Measurements from ENCODE around the gene SLC41A2.

SLC41A2 gene, protein sequence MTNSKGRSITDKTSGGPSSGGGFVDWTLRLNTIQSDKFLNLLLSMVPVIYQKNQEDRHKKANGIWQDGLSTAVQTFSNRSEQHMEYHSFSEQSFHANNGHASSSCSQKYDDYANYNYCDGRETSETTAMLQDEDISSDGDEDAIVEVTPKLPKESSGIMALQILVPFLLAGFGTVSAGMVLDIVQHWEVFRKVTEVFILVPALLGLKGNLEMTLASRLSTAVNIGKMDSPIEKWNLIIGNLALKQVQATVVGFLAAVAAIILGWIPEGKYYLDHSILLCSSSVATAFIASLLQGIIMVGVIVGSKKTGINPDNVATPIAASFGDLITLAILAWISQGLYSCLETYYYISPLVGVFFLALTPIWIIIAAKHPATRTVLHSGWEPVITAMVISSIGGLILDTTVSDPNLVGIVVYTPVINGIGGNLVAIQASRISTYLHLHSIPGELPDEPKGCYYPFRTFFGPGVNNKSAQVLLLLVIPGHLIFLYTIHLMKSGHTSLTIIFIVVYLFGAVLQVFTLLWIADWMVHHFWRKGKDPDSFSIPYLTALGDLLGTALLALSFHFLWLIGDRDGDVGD

DNA sequence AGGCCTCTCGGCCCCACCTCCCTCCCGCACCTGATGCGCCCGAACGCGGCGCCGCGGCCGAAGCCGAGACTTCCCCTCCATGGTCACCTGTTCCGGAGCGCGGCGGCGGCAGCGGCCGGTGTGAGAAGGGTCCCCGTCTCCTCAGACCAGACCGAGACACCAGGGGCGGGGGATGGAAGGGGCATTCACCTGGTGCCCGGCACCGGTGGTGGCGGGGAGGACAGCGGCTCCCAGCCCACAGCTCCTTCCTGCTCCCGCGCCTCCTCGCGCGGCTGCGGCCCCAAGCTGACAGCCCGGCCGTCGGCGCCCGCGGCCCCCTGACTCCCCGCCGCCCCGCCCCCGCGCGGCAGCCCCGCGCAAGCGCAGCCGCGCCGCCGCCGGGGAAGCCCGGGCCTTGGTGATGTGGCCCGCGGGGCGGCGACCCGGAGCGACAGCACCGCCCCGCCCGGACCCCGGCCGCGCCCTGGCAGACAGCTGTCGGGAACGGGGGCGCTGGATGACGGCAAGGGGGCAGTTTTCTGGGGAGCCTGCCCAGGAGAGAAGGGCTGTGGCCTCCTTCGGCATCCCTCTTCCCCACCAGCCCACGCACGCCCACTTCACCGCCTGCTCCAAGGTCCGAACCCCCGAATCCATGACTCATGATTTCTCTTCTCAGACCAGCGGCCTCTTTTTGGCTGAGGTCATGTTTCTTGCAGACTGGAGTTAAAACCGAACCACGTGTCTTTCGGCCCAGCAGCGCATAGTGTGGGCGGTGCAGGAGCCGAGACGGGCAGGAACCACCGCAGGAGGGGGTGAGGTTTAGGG lies at the start of gene SLC41A2:
TSS of gene SLC41A2 (minus strand) at position 290 of the 804 bp plus-strand sequence. CDS start 29,763 bp downstream, outside the sequence.
- ChIA-PET CTCF (interaction anchor here (1.0 to 1.6 kb wide), 8 partner anchors 9 to 576 kb away, joined by 3 to 8 read pairs (median 4); no protein-coding TSS in a partner anchor), POLR2A (interaction anchor here (0.6 kb wide), 1 partner anchor 38 kb away, joined by 3 read pairs; no protein-coding TSS in a partner anchor)
- DNase-seq (ENCODE audit: low read depth, low spot score) = peak; percentile 36
- TF ChIP-seq, protein P1, sequence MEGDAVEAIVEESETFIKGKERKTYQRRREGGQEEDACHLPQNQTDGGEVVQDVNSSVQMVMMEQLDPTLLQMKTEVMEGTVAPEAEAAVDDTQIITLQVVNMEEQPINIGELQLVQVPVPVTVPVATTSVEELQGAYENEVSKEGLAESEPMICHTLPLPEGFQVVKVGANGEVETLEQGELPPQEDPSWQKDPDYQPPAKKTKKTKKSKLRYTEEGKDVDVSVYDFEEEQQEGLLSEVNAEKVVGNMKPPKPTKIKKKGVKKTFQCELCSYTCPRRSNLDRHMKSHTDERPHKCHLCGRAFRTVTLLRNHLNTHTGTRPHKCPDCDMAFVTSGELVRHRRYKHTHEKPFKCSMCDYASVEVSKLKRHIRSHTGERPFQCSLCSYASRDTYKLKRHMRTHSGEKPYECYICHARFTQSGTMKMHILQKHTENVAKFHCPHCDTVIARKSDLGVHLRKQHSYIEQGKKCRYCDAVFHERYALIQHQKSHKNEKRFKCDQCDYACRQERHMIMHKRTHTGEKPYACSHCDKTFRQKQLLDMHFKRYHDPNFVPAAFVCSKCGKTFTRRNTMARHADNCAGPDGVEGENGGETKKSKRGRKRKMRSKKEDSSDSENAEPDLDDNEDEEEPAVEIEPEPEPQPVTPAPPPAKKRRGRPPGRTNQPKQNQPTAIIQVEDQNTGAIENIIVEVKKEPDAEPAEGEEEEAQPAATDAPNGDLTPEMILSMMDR (IDR thresholded peaks at IDR 0.05; ENCODE audit: insufficient read depth, low read length, missing control alignments) = no peak
- H3K4me3 ChIP-seq (ENCODE audit: low read depth, low read length) = peak within 1 kb of the TSS; percentile 86

DNA sequence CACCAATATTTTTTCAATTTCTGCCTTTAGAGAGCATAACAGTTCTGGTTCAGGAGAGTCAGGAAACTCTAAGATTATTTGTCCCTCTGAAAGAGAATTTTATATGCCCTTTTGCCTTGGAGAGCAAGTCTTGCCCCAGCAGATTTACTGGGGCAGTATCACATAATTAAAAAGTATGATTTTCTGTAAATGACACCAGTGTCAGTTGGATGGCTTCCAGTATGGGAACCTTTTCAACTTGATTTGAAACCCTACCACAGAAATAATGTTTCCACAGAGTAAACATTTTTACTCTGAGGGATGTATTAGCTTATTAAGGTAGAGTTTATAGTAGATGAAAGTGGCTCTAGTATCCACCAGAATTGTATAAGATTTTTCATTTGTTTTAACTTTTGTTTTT lies 43.4 kb upstream of the SLC41A2 start:
- POLR2A ChIA-PET = no interaction called here
- DNase-seq (ENCODE audit: low read depth, low spot score) = no peak
- CTCF ChIA-PET = interaction anchor here (1.1 kb wide), 1 partner anchor 12 kb away, joined by 3 read pairs; no protein-coding TSS in a partner anchor

DNA sequence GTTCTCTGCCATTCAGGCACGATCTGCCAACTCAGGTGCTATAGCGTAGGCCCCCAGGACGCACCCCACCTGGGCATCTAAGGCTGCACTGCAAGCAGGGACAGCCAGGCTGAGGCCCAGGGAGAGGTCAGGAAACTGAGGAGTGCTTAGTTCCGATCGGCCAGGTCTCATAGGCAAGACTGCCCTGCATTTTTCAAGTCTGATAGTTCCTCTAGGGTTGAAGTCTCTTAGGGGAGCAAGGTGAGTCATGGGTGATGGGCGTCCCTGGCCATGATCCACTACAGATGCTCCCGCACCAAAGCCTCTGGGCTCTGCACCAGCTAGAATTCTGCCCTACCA lies 41.2 kb upstream of the SLC41A2 start:
- DNase-seq (ENCODE audit: low read depth, low spot score) = no peak
- ChIA-PET POLR2A (no interaction called here), CTCF (no interaction called here)
- no peak overlapping the region for H3K4me3 ChIP-seq (ENCODE audit: low read depth, low read length)
- TF ChIP-seq, protein P1 (IDR thresholded peaks at IDR 0.05; ENCODE audit: insufficient read depth, low read length, missing control alignments) = no peak

More for the DNA sequence above, 43.4 kb upstream of the SLC41A2 start:
- no peak overlapping the region for H3K4me3 ChIP-seq (ENCODE audit: low read depth, low read length)
- TF ChIP-seq, protein P1 (IDR thresholded peaks at IDR 0.05; ENCODE audit: insufficient read depth, low read length, missing control alignments) = no peak

DNA sequence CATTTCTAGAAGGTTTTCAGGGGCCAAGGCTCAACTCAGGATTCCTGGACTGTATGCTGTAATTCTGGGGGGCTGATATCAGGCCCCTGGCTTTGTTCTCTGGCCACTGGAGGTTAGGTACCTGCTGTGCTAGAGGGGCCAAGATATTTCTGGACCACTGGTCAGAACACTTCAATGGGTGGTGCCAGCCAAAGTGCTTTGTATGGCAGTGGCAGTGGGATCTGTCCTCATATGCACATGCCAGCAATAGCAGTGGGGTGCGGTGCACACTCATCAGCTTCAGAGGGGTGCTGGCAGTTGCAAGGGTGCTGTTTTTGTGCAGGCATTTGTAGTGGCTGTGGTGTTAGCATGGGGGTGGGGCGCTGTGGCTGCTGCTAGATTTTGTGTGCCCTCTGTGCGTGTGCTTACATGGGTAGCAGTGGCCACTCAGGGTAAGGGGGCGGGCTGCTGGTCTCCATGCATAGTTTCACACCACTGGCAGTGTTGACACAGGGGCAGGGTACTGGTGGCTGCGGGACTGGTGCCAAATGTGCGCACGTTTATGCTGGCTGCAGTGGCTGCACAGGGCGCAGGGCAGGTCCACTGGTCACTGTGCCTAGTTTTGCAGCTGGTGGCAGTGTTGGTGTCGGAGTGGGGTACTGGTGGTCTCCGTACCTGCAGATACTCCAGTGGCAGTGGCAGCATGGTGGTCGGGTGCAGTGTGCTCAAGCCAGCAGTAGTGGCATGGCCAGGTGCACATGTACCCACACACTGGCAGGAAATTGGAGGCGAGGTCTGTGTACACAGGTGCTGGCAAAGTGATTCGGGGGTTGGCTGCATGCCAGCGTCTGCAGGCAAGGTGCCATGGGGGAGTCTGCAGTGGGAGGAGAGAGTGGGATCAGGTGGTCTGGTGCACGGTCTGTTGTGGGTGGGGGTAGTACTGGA lies 40.6 kb upstream of the SLC41A2 start:
- TF ChIP-seq, protein P1 (IDR thresholded peaks at IDR 0.05; ENCODE audit: insufficient read depth, low read length, missing control alignments) = no peak
- no peak overlapping the region for H3K4me3 ChIP-seq (ENCODE audit: low read depth, low read length)
- ChIA-PET CTCF (no interaction called here), POLR2A (no interaction called here)
- DNase-seq (ENCODE audit: low read depth, low spot score) = no peak

DNA sequence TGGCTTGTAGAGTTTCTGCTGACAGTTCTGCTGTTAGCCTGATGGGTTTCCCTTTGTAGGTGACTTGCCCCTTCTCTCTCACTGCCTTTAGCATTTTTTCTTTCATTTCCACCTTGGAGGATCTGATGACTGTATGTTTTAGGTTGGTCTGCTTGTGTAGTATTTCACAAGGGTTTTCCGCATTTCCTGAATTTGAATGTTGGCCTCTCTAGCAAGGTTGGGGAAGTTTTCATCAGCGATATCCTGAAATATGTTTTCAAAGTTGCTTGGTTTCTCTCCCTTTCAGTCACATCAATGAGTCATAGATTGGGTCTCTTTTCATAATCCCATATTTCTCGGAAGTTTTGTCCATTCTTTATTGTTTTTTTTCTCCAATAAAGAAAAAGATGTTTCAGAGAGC lies 39.5 kb upstream of the SLC41A2 start:
- TF ChIP-seq, protein P1 (IDR thresholded peaks at IDR 0.05; ENCODE audit: insufficient read depth, low read length, missing control alignments) = no peak
- ChIA-PET CTCF (no interaction called here), POLR2A (no interaction called here)
- no peak overlapping the region for H3K4me3 ChIP-seq (ENCODE audit: low read depth, low read length)
- no peak for DNase-seq (ENCODE audit: low read depth, low spot score)

All from AG04449 (cell line).